NAMALWA (cell line): ENCODE measurements around the gene CDIP1.

Experiments used
- DNase-seq: peaks from one replicate; pipeline ENCODE4 v3.0.0-alpha.2; 2015; ENCODE audit warnings: low spot score

The CDIP1 gene

DNA sequence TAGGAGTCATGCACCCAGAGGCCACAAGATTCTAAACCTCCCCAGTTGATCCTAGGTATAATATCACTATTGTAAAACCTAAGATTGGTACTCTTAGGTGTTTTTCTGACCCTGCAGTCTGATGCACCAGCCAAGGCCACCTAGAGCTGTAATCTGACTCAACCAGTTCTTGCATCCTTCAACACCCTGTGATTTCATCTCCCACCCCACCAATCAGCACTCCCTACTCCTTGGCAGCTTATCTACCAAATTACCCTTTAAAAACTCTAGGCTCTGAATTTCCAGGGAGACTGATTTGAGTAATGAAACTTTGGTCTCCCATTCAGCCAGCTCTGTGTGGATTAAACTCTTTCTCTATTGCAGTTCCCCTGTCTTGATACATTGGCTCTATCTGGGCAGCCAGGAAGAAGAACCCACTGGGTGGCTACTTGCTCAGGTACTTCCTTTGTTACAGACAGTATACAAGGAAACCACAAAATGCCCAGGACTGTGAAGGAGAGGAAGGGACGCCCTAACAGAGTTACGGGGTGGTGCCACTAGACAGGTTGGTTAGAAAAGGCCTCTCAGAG is 1.2 kb upstream of the CDIP1 start:
- no peak for DNase-seq

- no peak for DNase-seq
Measured at GRCh38 chr16:4537376-4538343, 913 bp downstream of the CDIP1 start.

GRCh38 chr16:4536391-4537106 is 2.0 kb downstream of the CDIP1 start:
- DNase-seq, result no peak

- no peak for DNase-seq
Measured at GRCh38 chr16:4535627-4536108, 2.9 kb downstream of the CDIP1 start.

GRCh38 chr16:4534151-4534790 is 4.3 kb downstream of the CDIP1 start:
- no peak for DNase-seq

GRCh38 chr16:4533490-4533889 is 5.1 kb downstream of the CDIP1 start:
- no peak for DNase-seq

DNA sequence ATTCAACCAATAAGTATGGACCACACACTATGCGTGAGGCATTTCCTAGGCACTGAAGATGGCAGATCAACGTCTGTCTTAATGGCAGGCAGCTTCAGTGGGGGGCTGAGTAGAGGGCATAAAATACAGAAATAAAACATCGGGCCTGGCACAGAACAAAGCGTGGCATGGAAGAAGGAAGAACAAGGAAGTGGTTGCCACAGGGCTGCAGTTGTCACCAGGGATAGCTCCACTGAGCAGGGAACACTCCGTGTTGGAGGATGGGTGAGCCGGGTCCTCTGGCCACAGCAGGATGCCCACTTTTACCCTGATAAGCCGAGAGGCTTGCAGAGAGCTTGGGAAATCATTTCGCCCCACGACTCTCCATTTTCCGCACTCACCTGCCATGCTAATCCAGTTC is 6.3 kb downstream of the CDIP1 start:
- no peak for DNase-seq

GRCh38 chr16:4531811-4532210 is 6.8 kb downstream of the CDIP1 start:
- no peak for DNase-seq

- DNase-seq, result peak; percentile 76
Measured at GRCh38 chr16:4529085-4530060, 9.2 kb downstream of the CDIP1 start.

- no peak for DNase-seq
Measured at GRCh38 chr16:4525634-4526277, 12.8 kb downstream of the CDIP1 start.

GRCh38 chr16:4525069-4525468 is 13.5 kb downstream of the CDIP1 start:
- no peak for DNase-seq

DNA sequence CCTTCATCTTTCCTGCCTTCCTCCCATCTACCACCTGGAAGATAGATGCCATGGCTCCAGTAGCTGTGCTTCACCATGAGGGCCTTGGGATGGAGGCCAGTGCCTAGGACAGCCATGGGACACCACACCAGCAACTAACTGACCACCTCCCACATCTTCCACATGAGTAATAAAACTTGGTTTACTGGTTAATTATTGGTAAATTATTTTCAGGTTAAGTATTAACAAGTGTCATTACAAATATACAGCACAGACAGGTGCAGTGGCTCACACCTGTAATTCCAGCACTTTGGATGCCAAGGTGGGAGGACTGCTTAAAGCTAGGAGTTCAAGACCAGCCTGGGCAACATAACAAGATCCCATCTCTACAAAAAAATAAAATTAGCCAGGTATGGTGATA is 14.0 kb downstream of the CDIP1 start:
- DNase-seq, result no peak

DNA sequence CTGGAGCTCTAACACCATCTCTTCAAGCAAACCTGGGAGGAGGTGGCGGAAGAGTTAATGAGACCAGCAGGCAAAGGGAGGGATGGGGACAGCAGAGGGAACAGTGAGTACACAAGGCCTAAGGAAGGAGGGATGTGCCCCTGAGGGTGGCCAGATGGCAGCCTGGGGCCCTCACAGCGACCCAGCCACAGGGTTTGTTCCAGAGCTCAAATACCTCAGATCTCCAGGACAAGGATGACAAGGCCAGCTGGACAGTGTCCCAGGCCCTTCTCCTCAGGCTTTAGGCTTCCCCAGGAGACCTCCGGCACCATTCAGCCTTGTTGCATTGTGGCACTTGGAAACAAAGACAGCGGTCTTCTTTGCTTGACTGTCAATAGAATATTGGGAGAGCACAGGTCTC is 14.9 kb downstream of the CDIP1 start:
- DNase-seq, result no peak

DNA sequence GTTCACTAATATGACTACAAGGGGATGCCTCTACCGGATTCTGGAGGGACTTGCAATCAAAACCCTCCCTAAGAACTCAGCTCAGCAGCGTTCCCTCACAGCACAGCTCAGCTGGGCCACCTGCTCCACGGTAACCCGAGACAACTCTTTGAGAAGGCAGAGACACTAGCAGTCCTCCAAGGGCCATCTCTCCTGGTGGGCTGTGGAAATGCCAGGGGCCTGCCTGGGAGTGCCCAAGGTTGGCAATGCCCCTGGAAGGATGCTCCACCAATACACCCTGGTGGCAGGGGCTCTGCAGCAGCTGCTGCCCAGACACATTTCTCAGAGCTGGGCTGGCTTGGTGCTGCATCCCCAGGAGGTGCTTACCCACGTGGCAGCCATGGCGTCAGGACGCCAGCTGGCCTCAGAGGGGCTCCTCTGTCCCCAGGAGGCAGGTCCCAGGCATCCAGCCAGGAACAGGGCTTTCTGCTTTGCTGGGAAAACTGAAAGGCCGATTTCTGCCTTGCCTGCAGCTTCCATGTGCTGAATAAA is 16.5 kb downstream of the CDIP1 start:
- no peak for DNase-seq

DNA sequence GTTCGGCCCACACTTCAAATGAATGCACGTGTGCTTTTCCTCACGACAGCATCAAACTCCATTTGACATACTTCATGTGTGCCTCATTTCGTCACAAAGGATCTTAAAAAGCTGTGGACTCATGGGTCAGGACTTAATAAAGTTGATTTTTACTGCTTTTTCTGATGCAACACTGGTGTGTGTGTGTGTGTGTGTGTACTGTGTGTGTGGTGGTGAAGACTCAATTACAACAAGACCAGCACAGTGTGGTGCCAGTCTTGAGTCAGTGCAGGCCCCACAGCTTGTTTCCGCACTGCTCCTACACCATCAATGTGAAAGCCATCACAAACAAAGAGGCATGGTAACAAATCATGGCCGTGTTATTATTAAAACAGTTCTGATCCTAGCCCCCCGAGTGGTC is 17.7 kb downstream of the CDIP1 start:
- no peak for DNase-seq

DNA sequence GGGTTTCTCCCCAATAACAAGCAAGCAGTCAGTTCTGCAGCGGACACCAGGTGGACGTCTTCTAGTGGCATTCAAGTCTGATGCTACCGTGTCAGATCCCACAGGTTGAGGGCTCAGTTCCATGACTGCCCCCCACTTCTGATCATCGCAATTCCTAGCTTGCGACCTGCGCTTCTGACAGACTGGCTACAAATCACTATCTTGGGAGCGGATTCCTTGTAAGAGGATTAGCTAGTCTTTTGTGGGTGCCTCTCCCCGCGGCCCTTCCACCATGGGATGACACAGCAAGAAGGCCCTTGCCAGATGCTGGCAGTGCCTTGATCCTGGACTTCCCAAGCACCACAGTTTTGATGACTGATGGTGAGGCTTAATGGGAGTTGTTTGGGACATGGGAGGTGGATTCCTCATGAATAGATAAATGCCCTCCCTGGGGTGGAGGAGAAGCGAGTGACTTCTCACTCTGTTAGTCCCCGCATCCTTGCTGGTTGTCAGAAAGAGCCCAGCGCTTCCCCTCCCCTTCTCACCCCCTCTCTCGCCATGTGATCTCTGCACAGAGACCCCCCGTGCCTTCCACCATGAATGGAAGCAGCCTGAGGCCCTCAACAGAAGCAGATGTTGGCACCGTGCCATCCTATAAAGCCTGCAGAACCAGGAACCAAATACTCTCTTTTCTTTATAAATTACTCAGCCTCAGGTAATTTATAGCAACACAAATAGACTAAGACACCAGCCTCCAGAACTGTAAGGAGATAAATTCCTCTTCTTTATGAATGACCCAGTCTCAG is 19.1 kb downstream of the CDIP1 start:
- DNase-seq, result no peak

DNA sequence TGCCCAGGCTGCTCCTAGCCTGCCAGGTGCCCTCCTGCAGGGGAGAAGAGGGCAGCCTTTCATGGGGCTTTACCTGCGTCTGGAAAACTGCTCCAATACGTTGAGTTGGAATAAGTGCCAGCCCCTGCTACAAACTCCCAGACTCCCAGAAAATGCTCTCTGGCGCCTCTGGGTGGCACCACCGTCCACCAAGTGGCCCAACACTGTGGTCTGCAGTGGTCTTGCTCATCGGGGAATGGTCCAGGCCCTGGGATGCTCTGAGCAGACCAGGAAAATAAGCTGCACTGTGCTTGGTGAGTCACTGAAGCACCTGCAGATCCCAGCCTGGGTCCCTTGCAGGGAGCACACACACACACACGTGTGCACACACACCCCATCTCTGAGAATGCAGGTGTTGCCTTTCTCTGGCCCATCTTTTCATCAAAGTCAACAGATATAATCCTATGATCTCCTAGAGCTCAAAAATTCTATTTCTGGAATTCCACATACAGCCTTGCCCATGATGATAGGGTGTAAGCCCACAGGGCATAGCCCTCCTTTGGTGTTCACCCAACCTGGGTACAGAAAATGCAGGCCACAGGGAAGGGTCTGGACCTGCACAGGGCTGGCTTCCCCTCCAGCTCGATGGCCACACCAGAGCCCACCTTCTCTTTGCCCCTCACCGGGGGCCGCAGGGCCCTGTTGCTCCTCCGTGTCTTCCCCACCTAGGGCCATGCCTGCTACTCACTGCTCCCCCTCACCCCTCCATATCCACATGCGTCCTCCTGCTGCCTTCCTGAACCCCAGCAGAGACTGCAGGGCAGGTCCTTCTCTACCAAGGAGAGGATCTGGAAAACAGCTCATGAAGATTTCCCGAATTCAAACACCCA is 20.5 kb downstream of the CDIP1 start:
- DNase-seq, result peak; percentile 46

DNA sequence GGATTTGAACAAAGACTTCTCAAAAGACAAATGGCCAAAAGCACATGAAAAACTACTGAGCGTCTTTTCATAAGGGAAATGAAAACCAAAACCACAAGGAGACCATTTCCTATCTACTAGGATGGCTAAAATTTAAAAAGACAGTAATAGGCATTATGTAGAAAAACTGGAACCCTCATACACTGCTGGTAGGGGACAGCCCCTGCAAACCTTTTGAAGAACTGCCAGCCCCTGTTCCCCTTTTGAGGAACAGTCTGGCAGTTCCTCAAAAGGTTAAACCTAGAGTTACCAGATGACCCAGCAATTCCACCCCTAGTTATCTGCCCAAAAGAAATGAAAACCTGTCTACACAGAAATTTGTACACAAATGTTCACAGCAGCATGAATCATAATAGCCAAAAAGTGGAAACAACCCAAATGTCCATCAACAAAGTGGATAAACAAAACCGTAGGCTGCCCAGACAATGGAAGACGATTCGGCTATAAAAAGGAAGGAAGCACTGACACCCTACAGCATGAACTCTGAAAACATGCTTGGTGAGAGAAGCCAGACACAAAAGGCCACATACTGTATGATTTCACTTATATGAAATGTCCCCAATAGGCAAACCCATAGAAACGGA is 22.9 kb downstream of the CDIP1 start:
- DNase-seq, result no peak
